Brain microvascular endothelial cell (primary cell): ENCODE measurements around the gene PSMG3.

ENCODE experiments used
- DNase-seq: peaks from one replicate; pipeline ENCODE4 v3.0.0-alpha.2; 2020
- H3K27ac ChIP-seq: fragments of 250-450 bp; sonication (Bioruptor Pico); 2 replicates; pipeline ENCODE4 v1.5.1; 2020; ENCODE audit warnings: mild to moderate bottlenecking, moderate library complexity
- H3K27me3 ChIP-seq: fragments of 250-450 bp; sonication (Bioruptor Pico); replicated peaks from 2 replicates; pipeline ENCODE4 v1.5.1; 2020; ENCODE audit warnings: mild to moderate bottlenecking
- H3K36me3 ChIP-seq: fragments of 250-450 bp; sonication (Bioruptor Pico); replicated peaks from 2 replicates; pipeline ENCODE4 v1.5.1; 2020; ENCODE audit warnings: mild to moderate bottlenecking
- H3K4me3 ChIP-seq: 2 replicates; pipeline ENCODE4 v1.5.1; 2011; ENCODE audit warnings: low read depth, mild to moderate bottlenecking, control low read depth, low read length, moderate library complexity
- CTCF ChIP-seq: IDR thresholded peaks from 2 replicates; pipeline ENCODE4 v1.5.1; 2011; ENCODE audit warnings: low read depth, mild to moderate bottlenecking, moderate library complexity, low read length, control low read depth, inconsistent platforms; ENCODE audit errors: missing control alignments
- in situ Hi-C: cut with HindIII; loops from 2 replicates; pipeline ENCODE4 v1.10.0; 2017; ENCODE audit warnings: low sequenced_read_pairs, low pct_ligation_motif_present

Gene PSMG3

GRCh38 chr7:1580422-1581030 lies 10.7 kb upstream of the PSMG3 start:
- in situ Hi-C loops: no loop called here
- H3K27me3 ChIP-seq: peaks cover 5% of the 10 kb centered on the region
- no peak overlapping the region for H3K27ac ChIP-seq
- DNase-seq: no peak
- no peak overlapping the region for H3K4me3 ChIP-seq
- TF ChIP-seq CTCF: no peak
- H3K36me3 ChIP-seq: no peaks in the 10 kb centered on the region

- Histone ChIP-seq H3K27ac (no peak overlapping the region), H3K27me3 (no peaks in the 10 kb centered on the region), H3K4me3 (no peak overlapping the region), H3K36me3 (no peaks in the 10 kb centered on the region)
- TF ChIP-seq CTCF: peak; percentile 89
- in situ Hi-C loops: no loop called here
- DNase-seq: peak; percentile 25
These were observed 9.9 kb upstream of the PSMG3 start for GRCh38 chr7:1579481-1580421.

DNA sequence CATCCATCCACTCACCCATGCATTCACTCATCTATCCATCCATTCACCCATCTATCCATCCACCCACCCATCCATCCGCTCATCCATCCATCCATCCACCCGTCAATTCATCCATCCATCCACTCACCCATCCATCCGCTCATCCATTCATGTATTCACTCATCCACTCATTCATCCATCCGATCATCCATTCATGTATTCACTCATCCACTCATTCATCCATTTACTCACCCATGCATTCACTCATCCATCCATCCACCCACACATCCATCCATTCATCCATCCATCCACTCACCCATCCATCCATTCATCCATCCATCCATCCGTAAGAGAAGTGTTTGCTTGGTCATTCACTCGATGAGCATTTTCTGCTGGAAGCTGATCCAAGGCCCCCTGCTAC lies 8.7 kb upstream of the PSMG3 start:
- no peak for TF ChIP-seq CTCF
- no peak overlapping the region for H3K4me3 ChIP-seq
- in situ Hi-C loops: no loop called here
- no peaks in the 10 kb centered on the region for H3K27me3 ChIP-seq
- no peaks in the 10 kb centered on the region for H3K36me3 ChIP-seq
- DNase-seq: no peak
- H3K27ac ChIP-seq: no peak overlapping the region

DNA sequence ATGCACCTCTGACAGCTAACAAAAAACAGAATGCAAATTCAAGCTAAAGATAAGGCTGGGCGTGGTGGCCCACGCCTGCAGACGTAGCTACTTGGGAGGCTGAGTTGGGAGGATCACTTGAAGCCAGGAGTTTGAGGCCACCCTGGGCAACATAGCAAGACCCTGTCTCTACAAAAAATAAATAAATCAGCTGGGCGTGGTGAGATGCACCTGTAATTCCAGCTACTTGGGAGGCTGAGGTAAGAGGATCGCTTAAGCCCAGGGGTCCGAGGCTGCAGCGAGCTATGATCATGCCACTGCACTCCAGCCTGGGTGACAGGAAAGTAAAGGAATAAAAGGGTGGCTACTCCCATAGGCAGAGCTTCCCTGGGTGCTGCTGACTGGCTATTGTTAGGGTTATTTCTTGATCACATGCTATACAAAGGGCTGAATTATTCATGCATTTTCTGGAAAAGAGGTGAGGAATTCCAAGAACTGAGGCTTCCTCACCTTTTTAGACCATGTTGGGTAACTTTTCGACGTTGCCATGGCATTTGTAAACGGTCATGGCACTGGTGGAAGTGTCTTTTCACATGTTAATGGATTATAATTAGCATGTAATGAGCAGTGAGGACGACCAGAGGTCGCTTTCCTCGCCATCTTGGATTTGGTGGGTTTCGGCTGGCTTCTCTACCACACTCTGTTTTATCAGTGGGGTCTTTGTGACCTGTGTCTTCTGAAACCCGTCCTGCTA lies 6.9 kb upstream of the PSMG3 start:
- in situ Hi-C loops: no loop called here
- TF ChIP-seq CTCF: no peak
- no peak for DNase-seq
- Histone ChIP-seq H3K27ac (no peak overlapping the region), H3K36me3 (no peaks in the 10 kb centered on the region), H3K27me3 (no peaks in the 10 kb centered on the region), H3K4me3 (no peak overlapping the region)

GRCh38 chr7:1575809-1576208 lies 6.0 kb upstream of the PSMG3 start:
- no peaks in the 10 kb centered on the region for H3K36me3 ChIP-seq
- no peak overlapping the region for H3K4me3 ChIP-seq
- H3K27me3 ChIP-seq: no peaks in the 10 kb centered on the region
- in situ Hi-C loops: no loop called here
- no peak overlapping the region for H3K27ac ChIP-seq
- no peak for TF ChIP-seq CTCF
- DNase-seq: no peak
